GM21515 (cell line): ENCODE data around the gene MAN1A2.

Source experiments
- ATAC-seq: cut with Tn5 transposase; IDR thresholded peaks from one replicate; pipeline ENCODE4 v1.9.1; 2021; ENCODE audit not compliant: unreplicated experiment

Gene MAN1A2

GRCh38 chr1:117481410-117481809, 114.2 kb downstream of the MAN1A2 start:
- ATAC-seq = no peak

- ATAC-seq = no peak
These were observed 126.7 kb downstream of the MAN1A2 start for GRCh38 chr1:117493906-117494305.

GRCh38 chr1:117495068-117495467, 127.8 kb downstream of the MAN1A2 start:
- no peak for ATAC-seq

- no peak for ATAC-seq
These were observed 131.8 kb downstream of the MAN1A2 start for GRCh38 chr1:117499071-117499470.

GRCh38 chr1:117500584-117500983, 133.3 kb downstream of the MAN1A2 start:
- ATAC-seq = no peak

- ATAC-seq = no peak
These were observed 134.0 kb downstream of the MAN1A2 start for GRCh38 chr1:117501281-117501680.

GRCh38 chr1:117511273-117511672, 144.0 kb downstream of the MAN1A2 start:
- no peak for ATAC-seq

- no peak for ATAC-seq
These were observed 145.6 kb downstream of the MAN1A2 start for GRCh38 chr1:117512728-117513321.

GRCh38 chr1:117523111-117523510, 155.9 kb downstream of the MAN1A2 start:
- no peak for ATAC-seq

GRCh38 chr1:117527074-117527473, 159.8 kb downstream of the MAN1A2 start:
- no peak for ATAC-seq

GRCh38 chr1:117527566-117528102, 160.4 kb downstream of the MAN1A2 start:
- no peak for ATAC-seq

- no peak for ATAC-seq
These were observed 162.4 kb downstream of the MAN1A2 start for GRCh38 chr1:117529683-117530082.

- ATAC-seq = no peak
These were observed 164.0 kb downstream of the MAN1A2 start for GRCh38 chr1:117531222-117531621.

GRCh38 chr1:117534995-117535467, 167.8 kb downstream of the MAN1A2 start:
- ATAC-seq = peak; percentile 60

GRCh38 chr1:117535821-117536220, 168.6 kb downstream of the MAN1A2 start:
- ATAC-seq = no peak

GRCh38 chr1:117537291-117537920, 170.2 kb downstream of the MAN1A2 start:
- ATAC-seq = no peak

GRCh38 chr1:117540532-117540931, 173.3 kb downstream of the MAN1A2 start:
- ATAC-seq = no peak

GRCh38 chr1:117541003-117541402, 173.8 kb downstream of the MAN1A2 start:
- no peak for ATAC-seq

GRCh38 chr1:117541585-117541984, 174.3 kb downstream of the MAN1A2 start:
- no peak for ATAC-seq

GRCh38 chr1:117544509-117545109, 177.4 kb downstream of the MAN1A2 start:
- ATAC-seq = no peak

- no peak for ATAC-seq
These were observed 179.2 kb downstream of the MAN1A2 start for GRCh38 chr1:117546467-117546866.

GRCh38 chr1:117553471-117553870, 186.2 kb downstream of the MAN1A2 start:
- no peak for ATAC-seq
